K562 (cell line): ENCODE results near the gene DRAXIN.

Source experiments
- CHD4 ChIP-seq: fragments of 200-600 bp; sonication (generic); IDR thresholded peaks from 3 replicates; pipeline ENCODE4 v1.6.1; 2012; ENCODE audit warnings: low read depth, mild to moderate bottlenecking, mixed read lengths, low read length, inconsistent platforms; ENCODE audit not compliant: insufficient read depth, insufficient replicate concordance, poor library complexity, severe bottlenecking
- CREB3L1 ChIP-seq: fragments of 450-650 bp; IDR thresholded peaks from 2 replicates; pipeline ENCODE4 v1.6.1; 2014; ENCODE audit warnings: low read depth, mild to moderate bottlenecking, moderate library complexity, borderline replicate concordance
- CSDE1 ChIP-seq, 2 experiments: fragments of 450-650 bp; IDR thresholded peaks; 2 replicates each; pipeline ENCODE4 v1.6.1; 2016; ENCODE audit warnings: mild to moderate bottlenecking in 1 of 2
- HMG20B ChIP-seq: fragments of 250-450 bp; sonication (Bioruptor Pico); IDR thresholded peaks from 2 replicates; pipeline ENCODE4 v1.5.0; 2021; ENCODE audit warnings: mild to moderate bottlenecking
- ID3 ChIP-seq, 2 experiments: fragments of 250-450 bp in 1 of 2; fragments of 450-650 bp in 1 of 2; sonication (Bioruptor Pico) in 1 of 2; IDR thresholded peaks; 2 replicates each; pipeline versions ENCODE4 v1.6.1 to v1.8.0; 2016 to 2021; ENCODE audit warnings: mild to moderate bottlenecking in 2 of 2, moderate library complexity in 2 of 2, missing compliant biosample characterization in 1 of 2, missing genetic modification characterization in 1 of 2
- RERE ChIP-seq: sonication (generic); formaldehyde crosslinking; IDR thresholded peaks from 2 replicates; pipeline ENCODE4 v1.8.0; 2023; ENCODE audit warnings: missing genetic modification reagents, mild to moderate bottlenecking, borderline replicate concordance
- RNF2 ChIP-seq: sonication (generic); IDR thresholded peaks from 2 replicates; pipeline ENCODE4 v1.6.1; 2016
- SIN3A ChIP-seq, 2 experiments: fragments of 150-350 bp in 1 of 2; IDR thresholded peaks; 2 replicates each; pipeline ENCODE4 v1.6.1; 2011 to 2016; ENCODE audit warnings: borderline replicate concordance in 2 of 2, low read depth in 2 of 2, low read length in 2 of 2, mild to moderate bottlenecking in 2 of 2, moderate library complexity in 2 of 2; ENCODE audit not compliant: control insufficient read depth in 1 of 2
- THAP12 ChIP-seq: fragments of 250-450 bp; sonication (Bioruptor Pico); IDR thresholded peaks from 2 replicates; pipeline ENCODE4 v1.9.0; 2021; ENCODE audit warnings: mild to moderate bottlenecking, inconsistent platforms
- TF ChIP-seq, protein P1 (sequence below), 2 experiments: fragments of 450-650 bp in 1 of 2; sonication (generic) in 1 of 2; formaldehyde crosslinking in 1 of 2; IDR thresholded peaks in 1 of 2; conservative IDR thresholded peaks in 1 of 2; 2 replicates each; pipeline versions ENCODE4 v1.6.1 to v1.8.1; 2016 to 2023; ENCODE audit warnings: mild to moderate bottlenecking in 2 of 2, moderate library complexity in 2 of 2, inconsistent platforms in 1 of 2, missing genetic modification reagents in 1 of 2
- TF ChIP-seq, protein P2 (sequence below), 3 experiments: IDR thresholded peaks in 2 of 3; conservative IDR thresholded peaks in 1 of 3; 2 replicates each; pipeline ENCODE4 v1.5.1; 2011 to 2012; ENCODE audit warnings: low read length in 3 of 3, mild to moderate bottlenecking in 3 of 3, control low read depth in 2 of 3, improper control_type of control experiment in 1 of 3, inconsistent platforms in 1 of 3, low read depth in 1 of 3, mixed read lengths in 1 of 3, moderate library complexity in 1 of 3; ENCODE audit not compliant: insufficient read depth in 2 of 3

- TF ChIP-seq RNF2 (no peak), CHD4 (no peak), RERE (CRISPR knock-in tag) (no peak), THAP12 (CRISPR knock-in tag) (no peak), ID3 (CRISPR knock-in tag; IDR thresholded peaks at IDR 0.05) (no peak), ID3 (tag; IDR thresholded peaks at IDR 0.05) (no peak), HMG20B (CRISPR knock-in tag) (no peak), SIN3A (IDR thresholded peaks at IDR 0.05; ENCODE audit: borderline replicate concordance in 2 of 2, control insufficient read depth in 1 of 2, low read depth in 2 of 2, low read length in 2 of 2) (no peak), CREB3L1 (no peak), CSDE1 (IDR thresholded peaks at IDR 0.05) (no peak)
- TF ChIP-seq, protein P1, sequence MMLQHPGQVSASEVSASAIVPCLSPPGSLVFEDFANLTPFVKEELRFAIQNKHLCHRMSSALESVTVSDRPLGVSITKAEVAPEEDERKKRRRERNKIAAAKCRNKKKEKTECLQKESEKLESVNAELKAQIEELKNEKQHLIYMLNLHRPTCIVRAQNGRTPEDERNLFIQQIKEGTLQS (IDR thresholded peaks at IDR 0.05): no peak
- TF ChIP-seq, protein P1 (CRISPR knock-in tag; conservative IDR thresholded peaks at IDR 0.05): no peak
- TF ChIP-seq, protein P2, sequence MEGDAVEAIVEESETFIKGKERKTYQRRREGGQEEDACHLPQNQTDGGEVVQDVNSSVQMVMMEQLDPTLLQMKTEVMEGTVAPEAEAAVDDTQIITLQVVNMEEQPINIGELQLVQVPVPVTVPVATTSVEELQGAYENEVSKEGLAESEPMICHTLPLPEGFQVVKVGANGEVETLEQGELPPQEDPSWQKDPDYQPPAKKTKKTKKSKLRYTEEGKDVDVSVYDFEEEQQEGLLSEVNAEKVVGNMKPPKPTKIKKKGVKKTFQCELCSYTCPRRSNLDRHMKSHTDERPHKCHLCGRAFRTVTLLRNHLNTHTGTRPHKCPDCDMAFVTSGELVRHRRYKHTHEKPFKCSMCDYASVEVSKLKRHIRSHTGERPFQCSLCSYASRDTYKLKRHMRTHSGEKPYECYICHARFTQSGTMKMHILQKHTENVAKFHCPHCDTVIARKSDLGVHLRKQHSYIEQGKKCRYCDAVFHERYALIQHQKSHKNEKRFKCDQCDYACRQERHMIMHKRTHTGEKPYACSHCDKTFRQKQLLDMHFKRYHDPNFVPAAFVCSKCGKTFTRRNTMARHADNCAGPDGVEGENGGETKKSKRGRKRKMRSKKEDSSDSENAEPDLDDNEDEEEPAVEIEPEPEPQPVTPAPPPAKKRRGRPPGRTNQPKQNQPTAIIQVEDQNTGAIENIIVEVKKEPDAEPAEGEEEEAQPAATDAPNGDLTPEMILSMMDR (IDR thresholded peaks at IDR 0.05 in 2 of 3, conservative IDR thresholded peaks at IDR 0.05 in 1 of 3; ENCODE audit: insufficient read depth in 2 of 3, low read depth in 1 of 3, low read length in 3 of 3): no peak
Measured at GRCh38 chr1:11766429-11766776, 74.9 kb downstream of the DRAXIN start.
